Panc1 (cell line): Measurements from ENCODE around the gene TMEM165.

Experiments used
- CTCF ChIP-seq: fragments of 450-650 bp; IDR thresholded peaks from 2 replicates; pipeline ENCODE4 v1.5.1; 2017; ENCODE audit warnings: mild to moderate bottlenecking
- REST ChIP-seq, 2 experiments: IDR thresholded peaks; 2 replicates each; pipeline ENCODE4 v1.6.1; 2011 to 2012; ENCODE audit warnings: low read depth in 2 of 2, control low read depth in 1 of 2, low read length in 1 of 2, mild to moderate bottlenecking in 1 of 2, moderate library complexity in 1 of 2; ENCODE audit not compliant: insufficient read depth in 1 of 2
- SIN3A ChIP-seq: IDR thresholded peaks from 2 replicates; pipeline ENCODE4 v1.6.1; 2012; ENCODE audit warnings: low read depth, mild to moderate bottlenecking, low read length, moderate library complexity, borderline replicate concordance; ENCODE audit not compliant: insufficient read depth

GRCh38 chr4:55351824-55352223, 43.9 kb upstream of the TMEM165 start:
- TF ChIP-seq CTCF (no peak), REST (IDR thresholded peaks at IDR 0.05; ENCODE audit: insufficient read depth in 1 of 2, low read depth in 2 of 2, low read length in 1 of 2) (no peak), SIN3A (no peak)
